NCI-H82 treated with DMSO at 0.1 percent for 48 hours (cell line): ENCODE results near the gene M6PR.
A peak's percentile ranks its signal among the peaks of the same experiment; 100 is the strongest.
"Not testable (repeated sequence)": the region's sequence is repeated elsewhere in the genome, so short reads cannot be mapped to it uniquely, and the experiment has no call there.

Experiments used
- DNase-seq: peaks from one replicate; lab custom pipeline; 2025; ENCODE audit not compliant: unreplicated experiment; lab: John Stamatoyannopoulos, UW

M6PR gene

GRCh38 chr12:8951744-8952143, 2.3 kb upstream of the M6PR start:
- no peak for DNase-seq

- DNase-seq = no peak
Observed at GRCh38 chr12:8950702-8951478, 1.4 kb upstream of the M6PR start.

GRCh38 chr12:8950221-8950527, 729 bp upstream of the M6PR start:
- peak; percentile 55 for DNase-seq

GRCh38 chr12:8948701-8949341, 624 bp downstream of the M6PR start:
- DNase-seq = peak; percentile 39

- no peak for DNase-seq
Observed at GRCh38 chr12:8947737-8948136, 1.7 kb downstream of the M6PR start.

GRCh38 chr12:8946733-8947132, 2.7 kb downstream of the M6PR start:
- no peak for DNase-seq

GRCh38 chr12:8943565-8944186, 5.8 kb downstream of the M6PR start:
- DNase-seq = no peak

- no peak for DNase-seq
Observed at GRCh38 chr12:8941691-8942478, 7.6 kb downstream of the M6PR start.

GRCh38 chr12:8937842-8938442, 11.5 kb downstream of the M6PR start:
- not testable (repeated sequence) for DNase-seq

- DNase-seq = no peak
Observed at GRCh38 chr12:8936735-8937134, 12.7 kb downstream of the M6PR start.

GRCh38 chr12:8934080-8934479, 15.4 kb downstream of the M6PR start:
- DNase-seq = not testable (repeated sequence)

- not testable (repeated sequence) for DNase-seq
Observed at GRCh38 chr12:8932464-8932863, 17.0 kb downstream of the M6PR start.

GRCh38 chr12:8930655-8931323, 18.7 kb downstream of the M6PR start:
- not testable (repeated sequence) for DNase-seq

GRCh38 chr12:8922544-8922943, 26.9 kb downstream of the M6PR start:
- DNase-seq = no peak

GRCh38 chr12:8919643-8920042, 29.8 kb downstream of the M6PR start:
- not testable (repeated sequence) for DNase-seq

GRCh38 chr12:8917751-8918150, 31.7 kb downstream of the M6PR start:
- DNase-seq = no peak

GRCh38 chr12:8917031-8917430, 32.4 kb downstream of the M6PR start:
- no peak for DNase-seq

- no peak for DNase-seq
Observed at GRCh38 chr12:8916154-8916553, 33.3 kb downstream of the M6PR start.

- peak; percentile 34 for DNase-seq
Observed at GRCh38 chr12:8914716-8915526, 34.5 kb downstream of the M6PR start.
